AG09309 (cell line): ENCODE results near the gene GRIK3.

Experiments
- DNase-seq: peaks from one replicate; pipeline ENCODE4 v3.0.0-alpha.2; 2010; ENCODE audit warnings: low read depth
- H3K4me3 ChIP-seq: 2 replicates; pipeline ENCODE4 v1.5.1; 2011; ENCODE audit warnings: mild to moderate bottlenecking, low read depth, low read length, moderate library complexity; ENCODE audit not compliant: control insufficient read depth
- CTCF ChIP-seq: IDR thresholded peaks from 2 replicates; pipeline ENCODE4 v1.5.1; 2011; ENCODE audit warnings: mild to moderate bottlenecking, low read depth, low read length, inconsistent platforms; ENCODE audit not compliant: insufficient read depth, control insufficient read depth; ENCODE audit errors: missing control alignments

GRIK3 gene

GRCh38 chr1:37051346-37051745 lies 17.0 kb upstream of the GRIK3 start:
- no peak overlapping the region for H3K4me3 ChIP-seq
- no peak for TF ChIP-seq CTCF
- no peak for DNase-seq

DNA sequence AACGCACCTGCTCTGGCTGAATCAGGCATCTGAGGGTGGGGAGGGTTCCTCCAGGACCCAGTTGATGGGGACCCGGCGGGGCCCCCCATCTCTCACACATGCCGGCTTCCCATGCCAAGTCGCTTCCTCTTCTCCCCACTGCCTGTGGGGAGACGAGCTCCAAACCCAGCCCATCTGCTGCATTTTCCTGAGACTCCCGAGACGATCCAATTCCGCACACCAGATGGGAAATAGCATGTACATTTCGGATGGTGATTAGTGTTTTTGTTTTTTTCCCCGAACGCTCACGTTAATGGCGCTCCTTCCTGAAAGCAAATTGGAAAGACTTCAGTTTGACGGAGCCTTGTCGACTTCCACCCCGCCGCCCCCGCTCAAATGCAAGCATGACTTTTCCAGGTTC lies 13.2 kb upstream of the GRIK3 start:
- no peak for TF ChIP-seq CTCF
- DNase-seq, result no peak
- no peak overlapping the region for H3K4me3 ChIP-seq

DNA sequence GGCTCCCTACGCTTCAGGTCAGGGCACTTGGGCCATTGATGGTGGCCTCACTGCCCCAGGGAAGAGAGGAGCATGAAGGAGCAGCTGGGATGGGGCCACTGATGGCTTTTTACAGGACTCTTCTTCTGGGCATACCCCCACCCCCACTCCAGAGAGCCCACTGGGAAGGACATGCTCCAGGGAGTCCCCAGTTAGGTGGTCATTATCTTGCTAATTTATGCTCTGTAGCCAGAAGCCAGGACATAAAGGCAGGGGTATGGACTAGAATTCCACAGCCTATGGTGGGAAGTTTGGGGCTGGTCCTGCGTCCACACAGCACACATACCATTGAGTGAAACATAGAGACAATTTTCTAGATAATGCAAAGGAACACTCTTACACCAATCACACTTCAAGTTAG lies 8.8 kb upstream of the GRIK3 start:
- TF ChIP-seq CTCF, result no peak
- no peak overlapping the region for H3K4me3 ChIP-seq
- no peak for DNase-seq

GRCh38 chr1:37042506-37042905 lies 8.2 kb upstream of the GRIK3 start:
- no peak overlapping the region for H3K4me3 ChIP-seq
- no peak for TF ChIP-seq CTCF
- DNase-seq, result no peak

DNA sequence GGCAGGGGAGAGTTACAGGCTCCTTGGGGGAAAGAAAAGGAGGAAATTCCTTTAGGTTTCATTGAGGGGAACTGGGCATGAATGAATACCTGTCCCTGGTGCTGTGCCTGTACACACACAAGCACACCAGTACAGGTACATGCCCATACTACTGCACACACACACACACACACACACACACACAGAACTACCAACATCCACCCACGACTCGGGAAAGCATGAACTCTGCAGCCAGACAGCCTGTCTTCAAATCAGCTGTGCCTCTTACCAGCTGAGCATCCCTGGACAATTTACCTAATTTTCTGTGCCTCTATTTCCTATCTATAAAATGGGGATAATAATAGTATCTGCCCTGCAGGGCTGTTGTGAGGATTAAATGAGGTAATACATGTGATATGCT lies 7.2 kb upstream of the GRIK3 start:
- TF ChIP-seq CTCF, result no peak
- no peak overlapping the region for H3K4me3 ChIP-seq
- no peak for DNase-seq

DNA sequence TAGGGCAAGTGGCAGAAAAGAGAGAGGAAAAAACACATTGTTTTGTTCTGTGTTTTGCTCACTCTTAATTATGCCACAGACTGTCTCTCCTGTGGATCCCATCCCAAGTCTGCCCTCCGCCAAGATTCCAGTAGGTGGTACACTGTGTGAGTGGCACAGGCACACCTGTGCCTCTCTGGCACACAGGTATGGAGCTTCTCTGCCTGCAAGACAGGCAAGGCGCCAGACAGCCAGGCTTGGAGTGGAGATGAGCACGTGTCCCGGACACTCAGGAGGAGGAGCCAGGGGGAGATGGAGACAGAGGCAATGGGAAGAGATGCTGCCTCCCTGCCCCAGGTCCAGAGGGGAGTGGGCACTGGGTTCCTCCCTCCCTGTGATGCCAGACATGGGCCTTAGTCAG lies 6.5 kb upstream of the GRIK3 start:
- TF ChIP-seq CTCF, result no peak
- H3K4me3 ChIP-seq, result no peak overlapping the region
- DNase-seq, result no peak

DNA sequence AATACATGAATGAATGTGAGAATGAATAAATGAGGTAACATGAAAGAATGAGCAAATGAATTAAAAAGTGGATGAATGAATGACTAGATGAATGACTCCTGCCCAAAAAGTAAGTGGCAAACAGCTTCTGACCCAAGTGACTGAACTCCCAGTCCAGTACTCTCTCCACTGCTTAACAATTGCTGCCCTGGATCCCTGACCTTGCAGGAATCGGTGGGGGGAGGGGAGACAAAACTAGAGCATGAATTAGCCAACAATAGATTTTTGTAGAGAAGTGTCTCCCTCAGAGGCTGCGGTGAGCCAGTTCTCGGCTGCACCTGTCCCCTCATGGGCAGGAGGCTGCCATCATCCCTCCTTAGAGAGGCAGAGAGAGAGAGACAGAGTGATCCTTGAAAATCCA lies 5.9 kb upstream of the GRIK3 start:
- DNase-seq, result no peak
- H3K4me3 ChIP-seq, result no peak overlapping the region
- TF ChIP-seq CTCF, result no peak
